CD4-positive, alpha-beta T cell treated with Interleukin-2 at 100 ng/mL for 4 hours (primary cell): ENCODE measurements around the gene BBS10.
"Not testable (repeated sequence)": the region's sequence is repeated elsewhere in the genome, so short reads cannot be mapped to it uniquely, and the experiment has no call there.

Source experiments
- DNase-seq: peaks from one replicate; pipeline ENCODE4 v3.0.0-alpha.2; 2020; ENCODE audit warnings: low spot score

The BBS10 gene

GRCh38 chr12:76348079-76348901 is at the start of gene BBS10:
TSS of gene BBS10 (minus strand) at chr12:76348415. CDS start at chr12:76348358, 57 bp downstream.
- peak; percentile 89 for DNase-seq

GRCh38 chr12:76391461-76391860 is 43.2 kb upstream of the BBS10 start:
- DNase-seq, result no peak

DNA sequence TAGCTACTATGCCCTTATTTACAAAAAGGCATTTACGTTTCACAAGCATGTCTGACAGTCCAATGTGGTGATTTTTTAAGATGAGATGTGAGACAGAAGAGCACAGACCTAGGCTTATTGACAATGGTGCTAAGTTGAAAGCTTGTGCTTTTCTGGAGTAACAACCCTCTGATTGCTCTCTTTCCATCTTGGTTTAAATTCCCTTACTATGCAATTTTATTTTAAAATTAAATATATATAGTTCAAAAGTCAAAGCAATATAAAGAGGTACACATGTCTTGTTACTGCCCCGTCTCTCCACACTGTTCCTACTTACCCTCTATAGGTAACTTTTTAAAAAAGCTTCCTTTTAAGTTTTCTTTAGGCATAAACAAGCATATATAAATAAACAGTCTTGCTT is 39.4 kb upstream of the BBS10 start:
- no peak for DNase-seq

DNA sequence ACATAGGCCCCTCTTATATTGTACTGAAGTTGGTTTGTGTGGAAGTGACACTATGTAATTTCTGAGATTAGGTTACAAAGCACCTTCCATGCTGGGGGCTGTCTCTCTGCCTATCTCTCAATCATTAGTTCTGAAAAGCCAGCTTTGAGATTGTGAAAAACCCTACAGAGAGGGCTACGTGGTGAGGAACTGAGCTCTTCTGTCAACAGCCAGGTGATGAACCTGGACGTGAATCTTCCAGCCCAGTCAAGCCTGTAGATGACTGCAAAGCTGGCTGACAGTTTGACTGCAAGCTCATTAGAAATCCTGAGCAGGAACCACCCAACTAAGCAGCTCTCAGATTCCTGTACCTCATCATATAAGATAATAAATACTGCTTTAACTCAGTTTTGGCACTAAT is 36.3 kb upstream of the BBS10 start:
- DNase-seq, result no peak

- DNase-seq, result no peak
These were observed 35.8 kb upstream of the BBS10 start for GRCh38 chr12:76383988-76384387.

- DNase-seq, result no peak
These were observed 31.0 kb upstream of the BBS10 start for GRCh38 chr12:76379261-76379660.

DNA sequence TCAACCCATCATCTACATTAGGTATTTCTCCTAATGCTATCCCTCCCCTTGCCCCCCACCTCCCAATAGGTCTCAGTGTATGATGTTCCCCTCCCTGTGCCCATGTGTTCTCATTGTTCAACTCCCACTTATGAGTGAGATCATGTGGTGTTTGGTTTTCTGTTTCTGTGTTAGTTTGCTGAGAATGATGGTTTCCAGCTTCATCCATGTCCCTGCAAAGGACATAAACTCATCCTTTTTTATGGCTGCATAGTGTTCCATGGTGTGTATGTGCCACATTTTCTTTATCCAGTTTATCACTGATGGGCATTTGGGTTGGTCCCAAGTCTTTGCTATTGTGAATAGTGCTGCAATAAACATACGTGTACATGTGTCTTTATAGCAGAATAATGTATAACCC is 28.7 kb upstream of the BBS10 start:
- DNase-seq, result not testable (repeated sequence)

- DNase-seq, result no peak
These were observed 27.7 kb upstream of the BBS10 start for GRCh38 chr12:76375939-76376338.

GRCh38 chr12:76375470-76375869 is 27.3 kb upstream of the BBS10 start:
- DNase-seq, result no peak

GRCh38 chr12:76374386-76375020 is 26.3 kb upstream of the BBS10 start:
- DNase-seq, result no peak

DNA sequence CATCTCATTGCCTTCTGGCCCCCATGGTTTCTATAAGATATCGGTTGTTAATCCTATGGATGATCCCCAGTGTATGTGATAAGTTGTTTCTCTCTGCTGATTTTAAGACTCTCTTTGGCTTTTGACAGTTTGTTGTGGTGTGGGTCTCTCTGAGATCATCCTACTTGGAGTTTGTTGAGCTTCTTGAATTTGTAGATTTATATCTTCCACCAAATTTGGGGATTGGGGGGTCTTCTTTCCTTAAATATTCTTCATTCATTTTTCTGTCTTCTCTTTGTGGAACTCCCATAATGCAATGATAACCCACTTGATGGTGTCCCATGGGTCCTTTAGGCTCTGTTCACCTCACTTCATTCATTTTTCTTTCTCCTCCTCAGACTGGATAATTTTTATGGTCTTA is 20.0 kb upstream of the BBS10 start:
- DNase-seq, result no peak

DNA sequence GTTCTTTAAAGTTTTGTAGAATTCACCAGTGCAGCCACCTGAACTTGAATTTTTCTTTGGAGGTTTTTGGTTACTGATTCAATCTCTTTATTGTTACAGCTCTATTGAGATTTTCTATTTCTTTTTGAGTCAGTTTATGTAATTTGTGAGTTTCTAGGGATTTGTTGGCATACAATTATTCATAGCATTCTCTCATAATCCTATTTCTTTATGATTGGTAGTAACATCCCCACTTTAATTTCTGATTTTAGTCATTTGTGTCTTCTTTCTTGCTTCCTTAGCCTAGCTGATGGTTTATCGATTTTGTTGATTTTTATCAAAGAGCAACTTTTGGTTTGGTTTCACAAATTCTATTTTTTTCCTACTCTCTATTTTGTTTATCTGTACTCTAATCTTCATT is 17.9 kb upstream of the BBS10 start:
- DNase-seq, result no peak

DNA sequence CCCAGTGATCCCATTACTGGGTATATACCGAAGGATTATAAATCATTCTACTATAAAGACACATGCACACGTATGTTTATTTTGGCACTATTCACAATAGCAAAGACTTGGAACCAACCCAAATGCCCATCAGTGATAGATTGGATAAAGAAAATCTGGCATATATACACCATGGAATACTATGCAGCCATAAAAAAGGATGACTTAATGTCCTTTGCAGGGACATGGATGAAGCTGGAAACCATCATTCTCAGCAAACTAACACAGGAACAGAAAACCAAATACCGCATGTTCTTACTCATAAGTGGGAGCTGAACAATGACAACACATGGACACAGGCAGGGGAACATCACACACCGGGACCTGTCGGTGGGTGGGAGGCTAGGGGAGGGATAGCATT is 15.9 kb upstream of the BBS10 start:
- not testable (repeated sequence) for DNase-seq

- no peak for DNase-seq
These were observed 12.1 kb upstream of the BBS10 start for GRCh38 chr12:76360316-76360715.

DNA sequence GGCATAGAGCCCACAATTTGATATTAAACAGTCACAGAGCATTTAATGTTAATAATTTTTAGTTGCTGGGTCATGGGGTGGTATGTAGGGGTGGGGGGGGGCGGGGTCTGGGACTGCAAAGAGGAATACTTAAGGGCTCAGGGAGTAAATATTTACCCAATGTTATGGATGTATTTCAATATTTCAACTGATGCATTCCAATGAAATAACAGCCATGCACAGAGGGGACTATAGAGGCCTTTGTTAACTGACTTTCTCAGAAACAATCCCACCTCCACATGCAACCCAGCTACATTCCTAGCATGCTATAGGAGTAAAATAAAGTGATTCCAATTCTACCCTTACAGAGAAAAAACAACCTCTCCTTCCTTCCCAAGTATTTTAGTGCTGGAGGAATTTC is 7.9 kb upstream of the BBS10 start:
- DNase-seq, result no peak

DNA sequence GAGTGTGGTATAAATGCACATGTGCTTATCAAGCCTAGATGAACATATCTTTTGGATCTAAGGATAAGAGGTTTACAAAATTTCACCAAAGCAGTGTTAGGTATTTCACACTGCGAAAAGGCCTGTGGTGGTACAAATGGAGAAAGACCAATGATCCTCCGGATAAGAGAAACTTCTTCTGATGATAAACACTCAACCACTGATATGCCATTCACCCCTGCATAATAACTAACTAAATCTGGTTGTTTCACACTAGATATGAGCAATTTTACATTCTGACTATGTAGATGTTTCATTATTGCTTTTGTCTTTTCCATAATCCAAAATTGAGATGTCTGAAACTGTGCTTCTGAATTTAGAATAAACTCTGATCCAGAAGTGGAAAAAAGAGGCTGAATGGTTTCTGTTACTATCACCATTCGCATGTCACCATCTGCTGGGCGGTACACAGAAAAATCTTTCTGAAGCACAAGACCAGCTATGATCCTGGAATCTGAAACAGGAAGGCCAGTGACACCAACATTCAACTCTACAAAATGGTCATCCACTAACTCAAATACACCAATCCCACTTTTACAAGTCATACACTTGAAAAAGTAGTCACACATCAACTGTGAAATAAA is 1.3 kb downstream of the BBS10 start:
- no peak for DNase-seq

GRCh38 chr12:76346236-76346635 is 2.0 kb downstream of the BBS10 start:
- no peak for DNase-seq

DNA sequence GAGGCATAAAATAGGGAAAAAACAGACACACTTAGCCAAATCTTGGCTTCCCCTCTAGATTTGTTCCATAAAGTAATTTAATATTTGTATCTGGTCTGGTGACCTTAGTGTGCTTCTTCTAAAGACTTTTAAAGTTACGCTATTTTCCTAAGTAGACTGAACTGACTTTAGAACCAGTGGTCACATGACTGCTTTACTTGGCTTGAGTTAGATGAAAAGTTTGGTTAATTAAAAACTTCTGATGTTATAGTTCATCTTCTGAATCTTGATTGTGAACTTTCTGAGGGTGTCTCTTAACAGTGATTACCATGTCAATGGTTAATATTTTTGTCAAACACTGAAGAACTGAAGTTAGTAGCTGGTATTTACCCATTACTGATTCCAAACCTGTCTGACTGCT is 2.6 kb downstream of the BBS10 start:
- no peak for DNase-seq

GRCh38 chr12:76341436-76342030 is 6.7 kb downstream of the BBS10 start:
- DNase-seq, result no peak

GRCh38 chr12:76340680-76341435 is 7.4 kb downstream of the BBS10 start:
- DNase-seq, result no peak

DNA sequence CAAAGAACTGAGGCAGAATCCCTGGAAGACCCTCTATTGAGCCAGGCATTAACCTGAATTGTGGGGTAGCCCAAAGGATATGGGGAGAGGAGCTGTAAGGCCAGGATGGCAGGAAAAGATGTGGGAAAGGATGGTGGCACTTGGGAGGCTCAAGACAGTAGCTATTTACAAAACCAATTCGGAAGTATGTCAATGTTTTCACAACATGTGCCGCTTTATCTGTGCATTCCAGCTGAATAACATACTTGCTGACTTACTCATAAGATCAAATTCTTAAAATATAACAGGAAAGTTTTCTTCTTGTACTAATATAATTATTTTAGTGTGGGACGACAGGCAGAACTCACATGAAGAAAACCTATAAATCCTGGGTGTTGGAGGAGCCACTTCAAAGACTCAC is 10.6 kb downstream of the BBS10 start:
- DNase-seq, result no peak

DNA sequence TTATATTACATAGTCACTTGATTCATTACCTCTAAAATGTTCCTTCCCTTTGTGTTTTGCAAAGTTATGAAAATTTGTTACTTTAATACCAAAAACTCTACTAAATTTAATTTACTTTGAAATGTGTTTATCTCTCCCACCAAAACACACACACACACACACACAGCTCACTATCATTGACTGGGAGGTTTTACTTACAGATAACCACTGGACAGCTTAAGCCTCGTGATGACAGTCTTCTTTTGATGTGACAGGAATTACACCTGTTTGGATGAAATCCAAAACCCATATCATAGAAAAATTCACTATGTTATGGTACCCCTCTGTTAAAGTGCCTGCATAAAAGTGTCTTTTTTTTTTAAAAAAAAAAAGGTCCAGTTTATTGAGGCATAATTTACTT is 15.6 kb downstream of the BBS10 start:
- DNase-seq, result no peak
